ENCODE results near the gene MLF1.

The MLF1 gene

DNA sequence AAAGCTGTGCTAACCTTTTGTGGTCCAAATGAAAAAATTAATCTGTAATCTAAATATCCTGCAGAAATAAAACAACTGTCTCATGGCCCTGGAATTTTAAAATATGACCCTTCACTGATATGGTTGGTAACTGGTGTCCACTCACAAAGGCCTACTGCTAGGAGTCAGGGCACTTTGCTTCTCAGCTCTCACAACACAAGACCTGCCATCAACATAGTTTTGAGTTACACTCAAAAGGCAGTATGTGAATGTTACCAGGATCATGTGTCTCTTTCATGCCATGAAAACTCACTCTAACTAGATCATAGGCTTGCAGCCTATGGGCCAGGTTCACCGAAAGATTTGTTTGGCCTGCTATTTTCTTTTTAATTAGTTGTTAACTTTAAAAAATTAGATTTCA lies 10.0 kb upstream of the MLF1 start:
- DNase-seq (ENCODE audit: low read depth) = no peak
- H3K4me3 ChIP-seq (ENCODE audit: control insufficient read depth, low read depth, low read length) = no peak overlapping the region
- TF ChIP-seq, protein P1, sequence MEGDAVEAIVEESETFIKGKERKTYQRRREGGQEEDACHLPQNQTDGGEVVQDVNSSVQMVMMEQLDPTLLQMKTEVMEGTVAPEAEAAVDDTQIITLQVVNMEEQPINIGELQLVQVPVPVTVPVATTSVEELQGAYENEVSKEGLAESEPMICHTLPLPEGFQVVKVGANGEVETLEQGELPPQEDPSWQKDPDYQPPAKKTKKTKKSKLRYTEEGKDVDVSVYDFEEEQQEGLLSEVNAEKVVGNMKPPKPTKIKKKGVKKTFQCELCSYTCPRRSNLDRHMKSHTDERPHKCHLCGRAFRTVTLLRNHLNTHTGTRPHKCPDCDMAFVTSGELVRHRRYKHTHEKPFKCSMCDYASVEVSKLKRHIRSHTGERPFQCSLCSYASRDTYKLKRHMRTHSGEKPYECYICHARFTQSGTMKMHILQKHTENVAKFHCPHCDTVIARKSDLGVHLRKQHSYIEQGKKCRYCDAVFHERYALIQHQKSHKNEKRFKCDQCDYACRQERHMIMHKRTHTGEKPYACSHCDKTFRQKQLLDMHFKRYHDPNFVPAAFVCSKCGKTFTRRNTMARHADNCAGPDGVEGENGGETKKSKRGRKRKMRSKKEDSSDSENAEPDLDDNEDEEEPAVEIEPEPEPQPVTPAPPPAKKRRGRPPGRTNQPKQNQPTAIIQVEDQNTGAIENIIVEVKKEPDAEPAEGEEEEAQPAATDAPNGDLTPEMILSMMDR (IDR thresholded peaks at IDR 0.05; ENCODE audit: control insufficient read depth, insufficient read depth, low read depth, low read length, missing control alignments) = no peak

- DNase-seq (ENCODE audit: low read depth) = no peak
- H3K4me3 ChIP-seq (ENCODE audit: control insufficient read depth, low read depth, low read length) = no peak overlapping the region
- TF ChIP-seq, protein P1 (IDR thresholded peaks at IDR 0.05; ENCODE audit: control insufficient read depth, insufficient read depth, low read depth, low read length, missing control alignments) = no peak
Measured at GRCh38 chr3:158562674-158563073, 8.3 kb upstream of the MLF1 start.

GRCh38 chr3:158563076-158563475 lies 7.9 kb upstream of the MLF1 start:
- H3K4me3 ChIP-seq (ENCODE audit: control insufficient read depth, low read depth, low read length) = no peak overlapping the region
- TF ChIP-seq, protein P1 (IDR thresholded peaks at IDR 0.05; ENCODE audit: control insufficient read depth, insufficient read depth, low read depth, low read length, missing control alignments) = no peak

DNA sequence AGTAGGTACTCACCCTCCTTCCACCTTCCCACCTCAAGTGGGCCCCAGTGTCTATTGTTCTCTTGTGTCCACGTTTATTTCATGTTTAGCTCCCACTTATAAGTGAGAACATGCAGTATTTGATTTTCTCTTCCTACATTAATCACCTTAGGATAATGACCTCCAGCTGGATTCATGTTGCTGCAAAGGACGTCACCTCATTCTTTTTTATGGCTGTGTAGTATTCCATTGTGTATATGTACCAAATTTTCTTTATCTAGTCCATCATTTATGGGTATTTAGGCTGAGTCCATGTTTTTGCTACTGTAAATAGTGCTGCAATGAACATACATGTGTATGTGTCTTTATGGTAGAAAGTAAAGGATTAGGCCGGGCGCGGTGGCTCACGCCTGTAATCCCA lies 5.9 kb upstream of the MLF1 start:
- TF ChIP-seq, protein P1 (IDR thresholded peaks at IDR 0.05; ENCODE audit: control insufficient read depth, insufficient read depth, low read depth, low read length, missing control alignments) = no peak
- H3K4me3 ChIP-seq (ENCODE audit: control insufficient read depth, low read depth, low read length) = no peak overlapping the region
- no peak for DNase-seq (ENCODE audit: low read depth)

More at GRCh38 chr3:158563076-158563475, 7.9 kb upstream of the MLF1 start:
- DNase-seq (ENCODE audit: low read depth) = no peak

DNA sequence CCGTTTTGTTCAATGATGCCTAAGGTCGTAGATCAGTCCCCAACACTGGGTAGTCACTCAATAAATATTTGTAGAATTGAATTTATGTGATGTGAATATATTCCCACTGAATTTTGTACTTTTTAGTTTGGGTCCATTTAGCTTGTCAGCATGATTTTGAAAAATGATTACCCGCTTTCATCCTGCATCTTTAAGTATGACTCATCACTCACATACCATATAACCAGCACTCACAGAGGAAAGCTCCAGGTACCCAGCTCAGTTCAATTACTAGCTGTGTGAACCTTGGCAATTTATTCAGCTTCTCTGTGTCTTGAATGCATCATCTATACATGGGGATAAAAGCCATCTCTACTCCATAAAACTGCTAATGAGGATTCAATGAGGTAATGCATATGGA lies 2.2 kb upstream of the MLF1 start:
- TF ChIP-seq, protein P1 (IDR thresholded peaks at IDR 0.05; ENCODE audit: control insufficient read depth, insufficient read depth, low read depth, low read length, missing control alignments) = no peak
- no peak overlapping the region for H3K4me3 ChIP-seq (ENCODE audit: control insufficient read depth, low read depth, low read length)
- DNase-seq (ENCODE audit: low read depth) = no peak

DNA sequence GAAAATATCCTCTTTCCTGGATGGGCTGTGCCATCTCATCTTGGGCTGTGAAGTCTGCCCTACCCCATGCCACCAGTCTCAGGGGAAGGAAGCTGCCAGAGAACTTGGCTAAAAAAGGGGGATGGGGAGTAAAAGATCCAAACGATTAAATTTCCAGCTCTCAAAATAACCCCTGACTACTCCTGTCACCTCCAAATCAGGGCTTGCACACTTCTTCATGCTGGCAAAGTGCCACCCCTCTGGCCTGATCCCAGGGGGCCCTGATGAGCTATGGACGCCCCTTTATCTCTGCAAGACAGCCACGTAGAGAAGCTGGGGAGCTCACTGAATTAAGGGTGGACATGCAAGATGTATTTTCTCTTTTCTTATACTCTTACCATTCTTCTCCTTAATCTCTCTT lies 1.2 kb upstream of the MLF1 start:
- TF ChIP-seq, protein P1 (IDR thresholded peaks at IDR 0.05; ENCODE audit: control insufficient read depth, insufficient read depth, low read depth, low read length, missing control alignments) = no peak
- H3K4me3 ChIP-seq (ENCODE audit: control insufficient read depth, low read depth, low read length) = no peak overlapping the region
- no peak for DNase-seq (ENCODE audit: low read depth)
